ENCODE data around the gene GNG2.

GNG2 gene

GRCh38 chr14:51856792-51857296, 3.6 kb upstream of the GNG2 start:
- DNase-seq (ENCODE audit: low read depth): no peak

- DNase-seq (ENCODE audit: low read depth): no peak
These were observed 1.3 kb upstream of the GNG2 start for GRCh38 chr14:51859131-51859530.

- DNase-seq (ENCODE audit: low read depth): no peak
These were observed 550 bp downstream of the GNG2 start for GRCh38 chr14:51860825-51861499.

GRCh38 chr14:51862176-51862796, 1.9 kb downstream of the GNG2 start:
- no peak for DNase-seq (ENCODE audit: low read depth)

- DNase-seq (ENCODE audit: low read depth): no peak
These were observed 2.4 kb downstream of the GNG2 start for GRCh38 chr14:51862860-51863259.

- DNase-seq (ENCODE audit: low read depth): no peak
These were observed 5.7 kb downstream of the GNG2 start for GRCh38 chr14:51865953-51866747.

GRCh38 chr14:51867741-51868140, 7.3 kb downstream of the GNG2 start:
- no peak for DNase-seq (ENCODE audit: low read depth)

- DNase-seq (ENCODE audit: low read depth): no peak
These were observed 8.0 kb downstream of the GNG2 start for GRCh38 chr14:51868405-51868804.

- no peak for DNase-seq (ENCODE audit: low read depth)
These were observed 9.1 kb downstream of the GNG2 start for GRCh38 chr14:51869411-51870100.

GRCh38 chr14:51870606-51871005, 10.2 kb downstream of the GNG2 start:
- DNase-seq (ENCODE audit: low read depth): no peak

- DNase-seq (ENCODE audit: low read depth): no peak
These were observed 11.4 kb downstream of the GNG2 start for GRCh38 chr14:51871846-51872245.

- DNase-seq (ENCODE audit: low read depth): no peak
These were observed 12.0 kb downstream of the GNG2 start for GRCh38 chr14:51872396-51872795.

- DNase-seq (ENCODE audit: low read depth): peak; percentile 89
These were observed 12.9 kb downstream of the GNG2 start for GRCh38 chr14:51873221-51873893.

GRCh38 chr14:51877810-51878209, 17.4 kb downstream of the GNG2 start:
- no peak for DNase-seq (ENCODE audit: low read depth)

- DNase-seq (ENCODE audit: low read depth): no peak
These were observed 18.8 kb downstream of the GNG2 start for GRCh38 chr14:51879170-51879569.

GRCh38 chr14:51880835-51881580, 20.6 kb downstream of the GNG2 start:
- peak; percentile 79 for DNase-seq (ENCODE audit: low read depth)

GRCh38 chr14:51881636-51882035, 21.2 kb downstream of the GNG2 start:
- no peak for DNase-seq (ENCODE audit: low read depth)

- DNase-seq (ENCODE audit: low read depth): no peak
These were observed 22.8 kb downstream of the GNG2 start for GRCh38 chr14:51883232-51883631.

GRCh38 chr14:51884086-51884927, 23.9 kb downstream of the GNG2 start:
- peak; percentile 75 for DNase-seq (ENCODE audit: low read depth)

GRCh38 chr14:51889851-51890250, 29.4 kb downstream of the GNG2 start:
- no peak for DNase-seq (ENCODE audit: low read depth)
